HepG2 (cell line): ENCODE measurements around the gene FNIP2. TPM values are rescaled to one million over a fixed set of nuclear protein-coding genes. Genes with fewer than 3 reads are reported as not detected.

Source experiments
- ATAC-seq: fragments of 200-7000 bp; cut with Tn5 transposase; 3 replicates; pipeline ENCODE4 v1.9.1; 2020; ENCODE audit warnings: mild to moderate bottlenecking, moderate library complexity
- BruUV-seq: library from RNA; stranded (reverse); fragments of 400-500 nt; replicated peaks from 2 replicates; lab custom pipeline; 2021; lab: Mats Ljungman, UMichigan
- CTCF ChIA-PET: fragments of 300-600 bp; formaldehyde crosslinking; extraction: SDS; loops from one replicate; lab custom pipeline; 2021; ENCODE audit warnings: low total read pairs, inconsistent platforms, low intra/inter-chr PET ratio; lab: Yijun Ruan, JAX
- POLR2A ChIA-PET: fragments of 350-600 bp; sonication (Branson Sonifier 250); formaldehyde crosslinking; loops from one replicate; lab custom pipeline; 2020; ENCODE audit warnings: antibody characterized with exemption, inconsistent platforms; lab: Yijun Ruan, JAX
- DNase-seq: peaks from one replicate; pipeline ENCODE4 v3.0.0-alpha.2; 2015; ENCODE audit warnings: low spot score
- FAIRE-seq: peaks from 3 replicates; lab custom pipeline; 2011; peaks lifted over from hg19 to GRCh38; lab: Jason Lieb, UNC
- H2AFZ ChIP-seq: one replicate; pipeline ENCODE4 v1.6.1; 2011; ENCODE audit warnings: low read length, inconsistent platforms
- H3K27ac ChIP-seq: fragments of 300-600 bp; 3 replicates; pipeline ENCODE4 v1.8.0; 2011; ENCODE audit warnings: mixed run types, mild to moderate bottlenecking, mixed read lengths, low read length, inconsistent platforms; ENCODE audit not compliant: insufficient read depth; ENCODE audit errors: extremely low read length
- H3K27me3 ChIP-seq, 2 experiments: fragments of 200-600 bp in 1 of 2; 2 replicates in 1 of 2; 3 replicates in 1 of 2; pipeline versions ENCODE4 v1.6.0 to v1.8.0; 2011; ENCODE audit warnings: low read length in 2 of 2, mild to moderate bottlenecking in 2 of 2, moderate library complexity in 2 of 2, inconsistent platforms in 1 of 2; ENCODE audit not compliant: insufficient read depth in 2 of 2, control insufficient read depth in 1 of 2
- H3K36me3 ChIP-seq, 2 experiments: fragments of 200-600 bp in 1 of 2; replicated peaks in 1 of 2; 2 replicates in 1 of 2; 3 replicates in 1 of 2; pipeline versions ENCODE4 v1.5.1 to v1.8.0; 2011; ENCODE audit warnings: low read length in 2 of 2, inconsistent platforms in 1 of 2; ENCODE audit not compliant: insufficient read depth in 2 of 2, control insufficient read depth in 1 of 2
- H3K4me1 ChIP-seq: 2 replicates; pipeline ENCODE4 v1.5.1; 2012; ENCODE audit warnings: low read length, inconsistent platforms; ENCODE audit not compliant: insufficient read depth
- H3K4me2 ChIP-seq: 2 replicates; pipeline ENCODE4 v1.6.0; 2011; ENCODE audit warnings: low read depth, low read length, inconsistent platforms
- H3K4me3 ChIP-seq, 3 experiments: fragments of 200-600 bp in 1 of 3; sonication (generic), shearing (Covaris generic) in 1 of 3; replicated peaks in 1 of 3; 2 replicates each; pipeline ENCODE4 v1.5.1; 2011 to 2016; ENCODE audit warnings: low read length in 3 of 3, inconsistent platforms in 2 of 3, low read depth in 2 of 3, mild to moderate bottlenecking in 2 of 3, control low read depth in 1 of 3, mixed read lengths in 1 of 3; ENCODE audit not compliant: insufficient read depth in 1 of 3
- H3K79me2 ChIP-seq: one replicate; pipeline ENCODE4 v1.6.1; 2011; ENCODE audit warnings: low read length, inconsistent platforms; ENCODE audit not compliant: insufficient read depth
- H3K9ac ChIP-seq: 2 replicates; pipeline ENCODE4 v1.6.0; 2011; ENCODE audit warnings: mild to moderate bottlenecking, low read depth, low read length, inconsistent platforms; ENCODE audit not compliant: insufficient read depth
- H3K9me3 ChIP-seq: 2 replicates; pipeline ENCODE4 v1.5.1; 2012; ENCODE audit warnings: mild to moderate bottlenecking, low read length
- H4K20me1 ChIP-seq: 2 replicates; pipeline ENCODE4 v1.6.0; 2011; ENCODE audit warnings: inconsistent platforms, mild to moderate bottlenecking, low read length, moderate library complexity; ENCODE audit not compliant: insufficient read depth
- CHCHD3 ChIP-seq: sonication (generic); formaldehyde crosslinking; IDR thresholded peaks from 2 replicates; pipeline ENCODE4 v1.8.0; 2022; ENCODE audit warnings: mild to moderate bottlenecking, missing genetic modification reagents, moderate library complexity
- KDM6A ChIP-seq: IDR thresholded peaks from 2 replicates; pipeline ENCODE4 v1.6.1; 2016; ENCODE audit warnings: low read depth
- SUZ12 ChIP-seq: fragments of 150-350 bp; IDR thresholded peaks from 2 replicates; pipeline ENCODE4 v1.6.1; 2014; ENCODE audit warnings: low read depth, low read length
- THAP8 ChIP-seq: sonication (generic); formaldehyde crosslinking; IDR thresholded peaks from 2 replicates; pipeline ENCODE4 v1.5.1; 2020; ENCODE audit warnings: missing genetic modification reagents, mild to moderate bottlenecking, borderline replicate concordance
- ZNF589 ChIP-seq: sonication (generic); formaldehyde crosslinking; conservative IDR thresholded peaks from 2 replicates; pipeline ENCODE4 v1.8.0; 2022; ENCODE audit warnings: mild to moderate bottlenecking, moderate library complexity, missing genetic modification reagents
- ZNF629 ChIP-seq: sonication (generic); formaldehyde crosslinking; conservative IDR thresholded peaks from 2 replicates; pipeline ENCODE4 v1.5.0; 2020; ENCODE audit warnings: missing genetic modification reagents
- ZNF660 ChIP-seq: sonication (generic); formaldehyde crosslinking; IDR thresholded peaks from 2 replicates; pipeline ENCODE4 v1.5.1; 2020; ENCODE audit warnings: mild to moderate bottlenecking, low read depth, missing genetic modification reagents, borderline replicate concordance
- WGBS: methylation state at CpG from one replicate; pipeline ENCODE4 v1.1.6; 2017; ENCODE audit warnings: low lambda C conversion rate; 5-methylcytosine and 5-hydroxymethylcytosine counted together
- in situ Hi-C: cut with HindIII; loops from 2 replicates; pipeline ENCODE4 v1.10.0; 2017; ENCODE audit warnings: low pct_unique_long_range_greater_than_20kb; ENCODE audit not compliant: extremely low pct_ligation_motif_present
- intact Hi-C: fragments of 100-400 bp; cut with micrococcal nuclease; formaldehyde crosslinking; loops from one replicate; pipeline ENCODE4 v1.10.0; 2022; ENCODE audit not compliant: unreplicated experiment
- polyA plus RNA-seq, 8 experiments: library from polyadenylated mRNA; depleted of rRNA in 3 of 8; stranded (reverse) in 7 of 8; unstranded in 1 of 8; fragments of >200 nt; fragmentation: Illumina TruSeq in 4 of 8; extraction: Trizol in 4 of 8; gene quantifications; 2 replicates each; pipeline versions ENCODE4 v1.2.1 to v1.2.3, GENCODE V29; 2011 to 2016; ENCODE audit warnings: low read depth in 4 of 8, missing spikeins in 1 of 8, mixed read lengths in 1 of 8; ENCODE audit not compliant: insufficient read depth in 1 of 8
- total RNA-seq, 5 experiments: library from RNA; depleted of rRNA; stranded (reverse); fragments of >200 nt; fragmentation: Illumina TruSeq; extraction: Trizol; gene quantifications; 2 replicates each; pipeline ENCODE4 v1.2.3, GENCODE V29; 2016; ENCODE audit warnings: low read depth in 1 of 5

The FNIP2 gene
- total and polyA plus RNA-seq, 2 of the 13 experiments (the other 11 are each of a cell fraction or from before 2014, with no cell fraction given): 15.5 to 21.0 TPM

GRCh38 chr4:158859661-158860060, 90.8 kb downstream of the FNIP2 start:
- POLR2A ChIA-PET: no interaction called here
- Histone ChIP-seq H3K79me2 (no peaks in the 10 kb centered on the region), H3K4me1 (no peaks in the 10 kb centered on the region), H2AFZ (no peak overlapping the region), H4K20me1 (no peaks in the 10 kb centered on the region), H3K27me3 (no peaks in the 10 kb centered on the region), H3K9ac (no peak overlapping the region), H3K9me3 (no peaks in the 10 kb centered on the region), H3K4me3 (no peak overlapping the region), H3K36me3 (peaks cover 10 to 50% of the 10 kb centered on the region in 2 experiments), H3K27ac (no peak overlapping the region), H3K4me2 (no peak overlapping the region)
- in situ Hi-C loops (loop anchor here (5.0 to 25.0 kb wide), 3 partner anchors 155 to 578 kb away; no protein-coding TSS in a partner anchor), intact Hi-C loops (loop anchor here (10.0 kb wide), 2 partner anchors 155 to 455 kb away; no protein-coding TSS in a partner anchor)
- DNase-seq (no peak), FAIRE-seq (no peak), ATAC-seq (no peak)
- CTCF ChIA-PET: no interaction called here
- no TSS peak for BruUV-seq
- 99% methylated on average over 4 of the region's 4 CpGs for WGBS
- TF ChIP-seq ZNF629 (CRISPR knock-in tag) (peak; percentile 27; the same call in 1 of the 2 replicates), CHCHD3 (CRISPR knock-in tag) (no peak), SUZ12 (no peak)

- Histone ChIP-seq H3K4me1 (no peaks in the 10 kb centered on the region), H3K27me3 (no peaks in the 10 kb centered on the region), H3K4me3 (no peak overlapping the region), H3K79me2 (no peaks in the 10 kb centered on the region), H3K27ac (no peak overlapping the region), H3K9me3 (no peaks in the 10 kb centered on the region), H3K36me3 (peaks cover 10 to 50% of the 10 kb centered on the region in 2 experiments), H3K4me2 (no peak overlapping the region), H4K20me1 (no peaks in the 10 kb centered on the region), H2AFZ (no peak overlapping the region), H3K9ac (no peak overlapping the region)
- FAIRE-seq (no peak), DNase-seq (no peak), ATAC-seq (no peak)
- CTCF ChIA-PET: interaction anchor here (0.5 kb wide), 1 partner anchor 130 kb away, joined by 3 read pairs; no protein-coding TSS in a partner anchor
- 96% methylated on average over 5 of the region's 5 CpGs for WGBS
- intact Hi-C loops: no loop called here
- POLR2A ChIA-PET: no interaction called here
- TF ChIP-seq KDM6A (CRISPR knock-in tag): no peak
- TF ChIP-seq ZNF660 (CRISPR knock-in tag): no peak
- no peak for TF ChIP-seq THAP8 (CRISPR knock-in tag)
- no peak for TF ChIP-seq ZNF589 (CRISPR knock-in tag)
- in situ Hi-C loops: loop anchor here (5.0 to 25.0 kb wide), 2 partner anchors 316 to 576 kb away; no protein-coding TSS in a partner anchor
- no TSS peak for BruUV-seq
Observed at GRCh38 chr4:158860856-158861255, 92.0 kb downstream of the FNIP2 start.
